ENCODE results near the gene C14orf39. TPM values are rescaled to one million over a fixed set of nuclear protein-coding genes. Genes with fewer than 3 reads are reported as not detected.

The C14orf39 gene
- total RNA-seq, 1 donor from 2014 or later, result not detected

DNA sequence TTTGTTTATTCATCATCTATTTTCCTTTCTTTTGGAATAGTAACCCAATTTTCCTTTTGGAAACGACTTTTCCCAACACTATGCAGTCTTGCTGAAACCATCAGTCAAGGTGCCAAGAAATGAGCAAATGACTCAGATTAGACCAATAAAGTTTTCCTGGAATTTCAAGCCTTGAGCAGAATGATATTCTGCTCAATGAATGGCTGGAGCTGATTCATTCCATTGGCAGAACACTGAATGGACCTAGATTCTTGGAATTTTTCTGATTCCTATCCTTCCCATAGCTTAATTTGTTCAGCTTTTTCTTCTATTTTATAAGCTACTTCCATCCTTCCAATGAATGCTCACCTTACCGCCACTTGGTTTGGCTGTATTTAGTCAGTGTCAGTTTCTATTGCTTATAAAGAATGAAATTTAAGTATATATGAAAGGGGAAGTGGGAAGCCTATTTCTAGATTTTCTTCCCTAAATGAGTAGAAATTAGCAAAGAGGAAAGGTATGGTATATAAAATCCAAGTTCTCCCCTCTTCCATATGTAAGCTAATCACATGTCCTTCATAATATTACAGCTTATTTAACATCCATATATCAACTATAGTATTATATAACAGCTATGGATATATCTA, 89.0 kb downstream of the C14orf39 start:
- no peaks in the 10 kb centered on the region for H3K4me1 ChIP-seq
- no peak for ATAC-seq
- H3K27ac ChIP-seq, result no peak overlapping the region
- TF ChIP-seq, protein P1, sequence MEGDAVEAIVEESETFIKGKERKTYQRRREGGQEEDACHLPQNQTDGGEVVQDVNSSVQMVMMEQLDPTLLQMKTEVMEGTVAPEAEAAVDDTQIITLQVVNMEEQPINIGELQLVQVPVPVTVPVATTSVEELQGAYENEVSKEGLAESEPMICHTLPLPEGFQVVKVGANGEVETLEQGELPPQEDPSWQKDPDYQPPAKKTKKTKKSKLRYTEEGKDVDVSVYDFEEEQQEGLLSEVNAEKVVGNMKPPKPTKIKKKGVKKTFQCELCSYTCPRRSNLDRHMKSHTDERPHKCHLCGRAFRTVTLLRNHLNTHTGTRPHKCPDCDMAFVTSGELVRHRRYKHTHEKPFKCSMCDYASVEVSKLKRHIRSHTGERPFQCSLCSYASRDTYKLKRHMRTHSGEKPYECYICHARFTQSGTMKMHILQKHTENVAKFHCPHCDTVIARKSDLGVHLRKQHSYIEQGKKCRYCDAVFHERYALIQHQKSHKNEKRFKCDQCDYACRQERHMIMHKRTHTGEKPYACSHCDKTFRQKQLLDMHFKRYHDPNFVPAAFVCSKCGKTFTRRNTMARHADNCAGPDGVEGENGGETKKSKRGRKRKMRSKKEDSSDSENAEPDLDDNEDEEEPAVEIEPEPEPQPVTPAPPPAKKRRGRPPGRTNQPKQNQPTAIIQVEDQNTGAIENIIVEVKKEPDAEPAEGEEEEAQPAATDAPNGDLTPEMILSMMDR (IDR thresholded peaks at IDR 0.05), result no peak
- H3K9me3 ChIP-seq, result no peaks in the 10 kb centered on the region
- no peaks in the 10 kb centered on the region for H3K36me3 ChIP-seq
- no peak overlapping the region for H3K4me3 ChIP-seq
- no peak for DNase-seq
- no peaks in the 10 kb centered on the region for H3K27me3 ChIP-seq (ENCODE audit: low read depth)
- intact Hi-C loops (cut with DNase I), result no loop called here

Other genes starting within 250 kb of the C14orf39 start
- 58.0 TPM for gene PPM1A, start 236.8 kb downstream of the C14orf39 start, total RNA-seq
- gene SIX6, start 23.1 kb upstream of the C14orf39 start, total RNA-seq, result not detected
- 2.3 TPM for gene SIX1, start 163.4 kb upstream of the C14orf39 start, total RNA-seq
- 2.9 TPM for gene SIX4, start 238.3 kb upstream of the C14orf39 start, total RNA-seq
- gene MNAT1, start 248.7 kb upstream of the C14orf39 start, total RNA-seq, result 21.5 TPM

Measured in lower lobe of right lung (tissue), 2 donors.